PC-3 (cell line): Measurements from ENCODE around the gene TEDC1. TPM values are rescaled to one million over a fixed set of nuclear protein-coding genes. Genes with fewer than 3 reads are reported as not detected.

ENCODE experiments used
- ATAC-seq: fragments of 200-7000 bp; cut with Tn5 transposase; 2 replicates; pipeline ENCODE4 v1.9.1; 2020; ENCODE audit warnings: mild to moderate bottlenecking, moderate library complexity
- BruUV-seq: library from RNA; stranded (reverse); fragments of 400-500 nt; replicated peaks from 2 replicates; lab custom pipeline; 2021; lab: Mats Ljungman, UMichigan
- CTCF ChIA-PET: fragments of 300-600 bp; sonication (Branson Sonifier 250); formaldehyde crosslinking; loops from one replicate; lab custom pipeline; 2022; ENCODE audit warnings: antibody characterized with exemption; lab: Charles Lee
- POLR2A ChIA-PET: fragments of 300-600 bp; sonication (Branson Sonifier 250); formaldehyde crosslinking; loops from one replicate; lab custom pipeline; 2022; ENCODE audit warnings: antibody characterized with exemption; ENCODE audit not compliant: unreplicated experiment; lab: Charles Lee
- DNase-seq: peaks from one replicate; pipeline ENCODE4 v3.0.0-alpha.2; 2015
- H2AFZ ChIP-seq: fragments of 300-600 bp; sonication (generic); 2 replicates; pipeline ENCODE4 v1.6.0; 2016; ENCODE audit warnings: antibody characterized with exemption, low read length
- H3F3A ChIP-seq: fragments of 300-600 bp; sonication (generic); one replicate; pipeline ENCODE4 v1.6.0; 2017; ENCODE audit warnings: antibody characterized with exemption, low read length, control low read depth, mild to moderate bottlenecking; ENCODE audit not compliant: unreplicated experiment
- H3K27ac ChIP-seq: fragments of 300-600 bp; sonication (generic); 2 replicates; pipeline ENCODE4 v1.5.1; 2016; ENCODE audit warnings: mild to moderate bottlenecking, low read length
- H3K27me3 ChIP-seq: fragments of 300-600 bp; sonication (generic); 2 replicates; pipeline ENCODE4 v1.6.1; 2016; ENCODE audit warnings: low read length, mixed read lengths
- H3K36me3 ChIP-seq: fragments of 300-600 bp; sonication (generic); 2 replicates; pipeline ENCODE4 v1.6.1; 2016; ENCODE audit warnings: low read depth, mixed run types, low read length, mixed read lengths
- H3K4me1 ChIP-seq: fragments of 300-600 bp; sonication (generic); 2 replicates; pipeline ENCODE4 v1.5.1; 2016; ENCODE audit warnings: low read length; ENCODE audit not compliant: insufficient read depth
- H3K4me2 ChIP-seq: fragments of 300-600 bp; sonication (generic); 2 replicates; pipeline ENCODE4 v1.6.0; 2016; ENCODE audit warnings: low read length
- H3K4me3 ChIP-seq: fragments of 300-600 bp; sonication (generic); 2 replicates; pipeline ENCODE4 v1.5.1; 2016; ENCODE audit warnings: mild to moderate bottlenecking, low read length, mixed read lengths
- H3K79me2 ChIP-seq: fragments of 300-600 bp; sonication (generic); 2 replicates; pipeline ENCODE4 v1.6.1; 2017; ENCODE audit warnings: low read length, mixed read lengths
- H3K9ac ChIP-seq: fragments of 300-600 bp; sonication (generic); 2 replicates; pipeline ENCODE4 v1.6.0; 2016; ENCODE audit warnings: mild to moderate bottlenecking, low read length
- H3K9me2 ChIP-seq: fragments of 300-600 bp; sonication (generic); replicated peaks from 2 replicates; pipeline ENCODE4 v1.6.1; 2016; ENCODE audit warnings: mixed run types, low read length, mixed read lengths
- H3K9me3 ChIP-seq: fragments of 300-600 bp; sonication (generic); 2 replicates; pipeline ENCODE4 v1.6.1; 2016; ENCODE audit warnings: low read length, mixed read lengths
- H4K20me1 ChIP-seq: fragments of 300-600 bp; sonication (generic); 2 replicates; pipeline ENCODE4 v1.6.1; 2016; ENCODE audit warnings: low read length, mixed read lengths
- EZH2 ChIP-seq: fragments of 300-600 bp; sonication (generic); IDR thresholded peaks from one replicate; pipeline ENCODE4 v1.6.1; 2017; ENCODE audit warnings: antibody characterized with exemption, mild to moderate bottlenecking, low read length; ENCODE audit not compliant: unreplicated experiment
- EZH2phosphoT487 ChIP-seq: fragments of 300-600 bp; sonication (generic); IDR thresholded peaks from 2 replicates; pipeline ENCODE4 v1.6.1; 2018; ENCODE audit warnings: mild to moderate bottlenecking, antibody characterized with exemption, low read length, borderline replicate concordance
- intact Hi-C: fragments of 100-400 bp; cut with micrococcal nuclease; formaldehyde crosslinking; loops from 2 replicates; pipeline ENCODE4 v1.9.0; 2023
- total RNA-seq: library from RNA; depleted of rRNA; stranded (reverse); fragments of >200 nt; gene quantifications from 2 replicates; pipeline ENCODE4 v1.2.3, GENCODE V29; 2014
- TF ChIP-seq, protein P1 (sequence below): fragments of 300-600 bp; sonication (generic); conservative IDR thresholded peaks from 2 replicates; pipeline ENCODE4 v1.5.1; 2017; ENCODE audit warnings: antibody characterized with exemption, low read depth, mild to moderate bottlenecking, low read length

The TEDC1 gene
- total RNA-seq, 1 experiment from 2014 or later, result 66.7 TPM

DNA sequence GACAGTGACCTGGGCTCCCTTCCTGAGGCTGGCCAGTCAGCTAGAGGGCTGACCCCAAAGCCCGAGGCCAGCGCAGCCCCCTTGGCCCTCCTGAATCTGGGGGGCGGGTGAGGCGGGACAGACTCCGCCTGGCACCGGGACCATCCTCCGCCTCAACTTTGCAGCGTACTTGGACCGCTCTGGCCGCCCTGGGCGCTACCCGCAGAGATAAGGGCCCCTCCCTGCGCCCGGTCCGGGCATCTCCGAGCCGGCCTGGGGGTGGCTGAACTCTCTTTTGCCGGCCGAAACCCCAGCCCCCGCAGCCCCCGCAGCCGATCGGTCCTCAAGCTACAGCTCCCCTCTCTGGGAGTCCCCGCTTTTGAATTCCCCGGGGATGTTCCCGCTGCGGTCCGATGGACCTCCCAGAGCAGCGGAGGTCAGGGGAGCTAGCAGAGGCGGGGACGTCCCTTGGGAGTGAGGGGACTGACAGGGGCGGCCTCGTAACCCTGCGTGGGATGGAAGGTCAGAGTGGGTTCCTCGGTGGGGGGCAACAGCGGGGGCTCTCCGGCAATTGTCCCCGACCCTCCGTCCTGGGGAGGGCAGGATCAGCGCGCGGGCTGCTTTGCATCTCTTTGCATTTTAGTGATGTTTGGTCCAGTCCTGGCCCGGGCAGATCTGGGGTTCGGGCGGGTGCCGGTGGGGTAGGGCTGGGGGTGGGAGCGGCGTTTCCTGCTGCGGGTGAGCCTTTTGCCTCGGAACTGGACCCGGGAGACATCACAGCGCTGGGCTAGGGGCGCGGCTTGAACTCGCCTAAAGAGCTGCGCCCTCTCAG is 4.7 kb upstream of the TEDC1 start, which contains the start of gene CRIP1:
CRIP1 (plus strand) TSS at position 724 of the 811 bp plus-strand sequence. CDS start 374 bp downstream, outside the sequence.
- H3K9me2 ChIP-seq, result no peaks in the 10 kb centered on the region
- H3F3A ChIP-seq, result no peaks in the 10 kb centered on the region
- no peaks in the 10 kb centered on the region for H3K27me3 ChIP-seq
- ATAC-seq (no peak), DNase-seq (no peak)
- H3K79me2 ChIP-seq, result no peaks in the 10 kb centered on the region
- ChIA-PET POLR2A (no interaction called here), CTCF (no interaction called here)
- H3K4me2 ChIP-seq, result peak within 1 kb of the TSS; percentile 83
- no peak within 1 kb of the TSS for H3K27ac ChIP-seq
- TF ChIP-seq, protein P1, sequence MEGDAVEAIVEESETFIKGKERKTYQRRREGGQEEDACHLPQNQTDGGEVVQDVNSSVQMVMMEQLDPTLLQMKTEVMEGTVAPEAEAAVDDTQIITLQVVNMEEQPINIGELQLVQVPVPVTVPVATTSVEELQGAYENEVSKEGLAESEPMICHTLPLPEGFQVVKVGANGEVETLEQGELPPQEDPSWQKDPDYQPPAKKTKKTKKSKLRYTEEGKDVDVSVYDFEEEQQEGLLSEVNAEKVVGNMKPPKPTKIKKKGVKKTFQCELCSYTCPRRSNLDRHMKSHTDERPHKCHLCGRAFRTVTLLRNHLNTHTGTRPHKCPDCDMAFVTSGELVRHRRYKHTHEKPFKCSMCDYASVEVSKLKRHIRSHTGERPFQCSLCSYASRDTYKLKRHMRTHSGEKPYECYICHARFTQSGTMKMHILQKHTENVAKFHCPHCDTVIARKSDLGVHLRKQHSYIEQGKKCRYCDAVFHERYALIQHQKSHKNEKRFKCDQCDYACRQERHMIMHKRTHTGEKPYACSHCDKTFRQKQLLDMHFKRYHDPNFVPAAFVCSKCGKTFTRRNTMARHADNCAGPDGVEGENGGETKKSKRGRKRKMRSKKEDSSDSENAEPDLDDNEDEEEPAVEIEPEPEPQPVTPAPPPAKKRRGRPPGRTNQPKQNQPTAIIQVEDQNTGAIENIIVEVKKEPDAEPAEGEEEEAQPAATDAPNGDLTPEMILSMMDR, result no peak
- no peak for TF ChIP-seq EZH2
- TF ChIP-seq EZH2phosphoT487, result no peak
- peak within 1 kb of the TSS; percentile 50; the same call in 1 of the 2 replicates for H2AFZ ChIP-seq
- H3K4me3 ChIP-seq, result peak within 1 kb of the TSS; percentile 66
- H4K20me1 ChIP-seq, result no peaks in the 10 kb centered on the region
- BruUV-seq, result no TSS peak
- no peaks in the 10 kb centered on the region for H3K36me3 ChIP-seq
- intact Hi-C loops, result no loop called here
- H3K9ac ChIP-seq, result peak within 1 kb of the TSS; percentile 65
- H3K4me1 ChIP-seq, result peaks cover 39% of the 10 kb centered on the region
- H3K9me3 ChIP-seq, result no peaks in the 10 kb centered on the region

DNA sequence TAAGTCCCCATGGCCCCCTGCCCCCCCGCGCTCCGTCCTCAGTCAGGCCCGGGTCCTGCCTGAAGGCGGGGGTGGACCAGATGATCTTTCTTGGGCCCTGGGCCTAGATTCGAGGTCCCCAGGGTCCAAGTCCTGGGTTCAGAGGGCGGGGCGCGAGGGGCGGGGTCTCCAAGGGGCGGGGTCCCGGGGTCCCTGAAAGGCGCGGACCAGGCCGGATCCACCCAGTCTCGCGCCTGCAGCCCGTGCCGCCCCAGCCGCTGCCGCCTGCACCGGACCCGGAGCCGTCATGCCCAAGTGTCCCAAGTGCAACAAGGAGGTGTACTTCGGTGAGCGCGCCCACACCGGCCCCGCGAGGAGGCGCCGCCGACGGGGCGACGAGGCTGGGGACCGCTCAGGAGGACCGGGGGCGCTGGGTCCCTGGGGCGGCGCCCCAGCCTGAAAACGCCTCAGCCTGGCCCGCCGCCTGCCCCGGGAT is 4.0 kb upstream of the TEDC1 start:
- BruUV-seq, result no TSS peak
- CTCF ChIA-PET, result no interaction called here
- H3K27ac ChIP-seq, result no peak overlapping the region

More for the DNA sequence above, 4.0 kb upstream of the TEDC1 start:
- peak overlapping the region; percentile 83 for H3K4me2 ChIP-seq
- TF ChIP-seq, protein P1, result no peak
- no peak for TF ChIP-seq EZH2phosphoT487
- TF ChIP-seq EZH2, result no peak
- no peaks in the 10 kb centered on the region for H3F3A ChIP-seq
- H3K27me3 ChIP-seq, result no peaks in the 10 kb centered on the region
- peak overlapping the region; percentile 65 for H3K9ac ChIP-seq
- H3K4me3 ChIP-seq, result peak overlapping the region; percentile 66
- POLR2A ChIA-PET, result no interaction called here
- intact Hi-C loops, result no loop called here
- peak overlapping the region; percentile 50; the same call in 1 of the 2 replicates for H2AFZ ChIP-seq
- peaks cover 40% of the 10 kb centered on the region for H3K4me1 ChIP-seq
- no peaks in the 10 kb centered on the region for H3K9me2 ChIP-seq
- peaks cover 4% of the 10 kb centered on the region for H3K79me2 ChIP-seq
- ATAC-seq, result no peak
- no peak for DNase-seq
- H4K20me1 ChIP-seq, result peaks cover 3% of the 10 kb centered on the region
- no peaks in the 10 kb centered on the region for H3K36me3 ChIP-seq
- H3K9me3 ChIP-seq, result no peaks in the 10 kb centered on the region
